PC-3 (cell line): ENCODE measurements around the gene FOXP4. TPM values are rescaled to one million over a fixed set of nuclear protein-coding genes. Genes with fewer than 3 reads are reported as not detected.

Experiments
- ATAC-seq: fragments of 200-7000 bp; cut with Tn5 transposase; 2 replicates; pipeline ENCODE4 v1.9.1; 2020; ENCODE audit warnings: mild to moderate bottlenecking, moderate library complexity
- BruUV-seq: library from RNA; stranded (reverse); fragments of 400-500 nt; replicated peaks from 2 replicates; lab custom pipeline; 2021; lab: Mats Ljungman, UMichigan
- CTCF ChIA-PET: fragments of 300-600 bp; sonication (Branson Sonifier 250); formaldehyde crosslinking; loops from one replicate; lab custom pipeline; 2022; ENCODE audit warnings: antibody characterized with exemption; lab: Charles Lee
- POLR2A ChIA-PET: fragments of 300-600 bp; sonication (Branson Sonifier 250); formaldehyde crosslinking; loops from one replicate; lab custom pipeline; 2022; ENCODE audit warnings: antibody characterized with exemption; ENCODE audit not compliant: unreplicated experiment; lab: Charles Lee
- DNase-seq: peaks from one replicate; pipeline ENCODE4 v3.0.0-alpha.2; 2015
- H2AFZ ChIP-seq: fragments of 300-600 bp; sonication (generic); 2 replicates; pipeline ENCODE4 v1.6.0; 2016; ENCODE audit warnings: antibody characterized with exemption, low read length
- H3F3A ChIP-seq: fragments of 300-600 bp; sonication (generic); one replicate; pipeline ENCODE4 v1.6.0; 2017; ENCODE audit warnings: antibody characterized with exemption, low read length, control low read depth, mild to moderate bottlenecking; ENCODE audit not compliant: unreplicated experiment
- H3K27ac ChIP-seq: fragments of 300-600 bp; sonication (generic); 2 replicates; pipeline ENCODE4 v1.5.1; 2016; ENCODE audit warnings: mild to moderate bottlenecking, low read length
- H3K27me3 ChIP-seq: fragments of 300-600 bp; sonication (generic); 2 replicates; pipeline ENCODE4 v1.6.1; 2016; ENCODE audit warnings: low read length, mixed read lengths
- H3K36me3 ChIP-seq: fragments of 300-600 bp; sonication (generic); 2 replicates; pipeline ENCODE4 v1.6.1; 2016; ENCODE audit warnings: low read depth, mixed run types, low read length, mixed read lengths
- H3K4me1 ChIP-seq: fragments of 300-600 bp; sonication (generic); 2 replicates; pipeline ENCODE4 v1.5.1; 2016; ENCODE audit warnings: low read length; ENCODE audit not compliant: insufficient read depth
- H3K4me2 ChIP-seq: fragments of 300-600 bp; sonication (generic); 2 replicates; pipeline ENCODE4 v1.6.0; 2016; ENCODE audit warnings: low read length
- H3K4me3 ChIP-seq: fragments of 300-600 bp; sonication (generic); 2 replicates; pipeline ENCODE4 v1.5.1; 2016; ENCODE audit warnings: mild to moderate bottlenecking, low read length, mixed read lengths
- H3K79me2 ChIP-seq: fragments of 300-600 bp; sonication (generic); 2 replicates; pipeline ENCODE4 v1.6.1; 2017; ENCODE audit warnings: low read length, mixed read lengths
- H3K9ac ChIP-seq: fragments of 300-600 bp; sonication (generic); 2 replicates; pipeline ENCODE4 v1.6.0; 2016; ENCODE audit warnings: mild to moderate bottlenecking, low read length
- H3K9me2 ChIP-seq: fragments of 300-600 bp; sonication (generic); replicated peaks from 2 replicates; pipeline ENCODE4 v1.6.1; 2016; ENCODE audit warnings: mixed run types, low read length, mixed read lengths
- H3K9me3 ChIP-seq: fragments of 300-600 bp; sonication (generic); 2 replicates; pipeline ENCODE4 v1.6.1; 2016; ENCODE audit warnings: low read length, mixed read lengths
- H4K20me1 ChIP-seq: fragments of 300-600 bp; sonication (generic); 2 replicates; pipeline ENCODE4 v1.6.1; 2016; ENCODE audit warnings: low read length, mixed read lengths
- EZH2 ChIP-seq: fragments of 300-600 bp; sonication (generic); IDR thresholded peaks from one replicate; pipeline ENCODE4 v1.6.1; 2017; ENCODE audit warnings: antibody characterized with exemption, mild to moderate bottlenecking, low read length; ENCODE audit not compliant: unreplicated experiment
- EZH2phosphoT487 ChIP-seq: fragments of 300-600 bp; sonication (generic); IDR thresholded peaks from 2 replicates; pipeline ENCODE4 v1.6.1; 2018; ENCODE audit warnings: mild to moderate bottlenecking, antibody characterized with exemption, low read length, borderline replicate concordance
- intact Hi-C: fragments of 100-400 bp; cut with micrococcal nuclease; formaldehyde crosslinking; loops from 2 replicates; pipeline ENCODE4 v1.9.0; 2023
- total RNA-seq: library from RNA; depleted of rRNA; stranded (reverse); fragments of >200 nt; gene quantifications from 2 replicates; pipeline ENCODE4 v1.2.3, GENCODE V29; 2014
- TF ChIP-seq, protein P1 (sequence below): fragments of 300-600 bp; sonication (generic); conservative IDR thresholded peaks from 2 replicates; pipeline ENCODE4 v1.5.1; 2017; ENCODE audit warnings: antibody characterized with exemption, low read depth, mild to moderate bottlenecking, low read length

The FOXP4 gene
- total RNA-seq, 1 experiment from 2014 or later, result 6.7 TPM

DNA sequence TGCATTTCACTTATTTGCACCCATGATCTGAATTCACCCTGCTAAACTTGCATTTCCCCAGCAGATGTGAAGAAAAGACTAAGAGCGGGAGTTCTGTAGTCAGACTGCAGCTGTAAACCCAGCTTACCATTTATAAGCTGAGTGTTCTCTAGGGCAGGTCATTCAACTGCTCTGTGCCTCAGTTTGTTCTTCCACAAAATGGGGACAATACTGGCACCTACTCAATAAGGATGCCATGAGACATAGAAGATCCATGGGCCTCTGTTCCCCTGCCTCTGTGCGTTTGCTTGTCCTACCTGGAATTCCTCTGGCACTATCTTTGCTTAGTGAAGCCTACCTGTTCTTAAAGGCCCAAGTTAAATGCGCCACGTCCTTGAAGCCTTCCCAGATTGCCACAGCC, 79.8 kb downstream of the FOXP4 start:
- POLR2A ChIA-PET, result no interaction called here
- Histone ChIP-seq H3K9me3 (no peaks in the 10 kb centered on the region), H3K9ac (no peak overlapping the region), H3K4me1 (no peaks in the 10 kb centered on the region), H3F3A (no peaks in the 10 kb centered on the region), H3K9me2 (no peaks in the 10 kb centered on the region), H4K20me1 (no peaks in the 10 kb centered on the region), H3K4me2 (no peak overlapping the region), H3K79me2 (no peaks in the 10 kb centered on the region), H3K36me3 (no peaks in the 10 kb centered on the region), H3K4me3 (no peak overlapping the region), H3K27me3 (no peaks in the 10 kb centered on the region), H3K27ac (no peak overlapping the region), H2AFZ (no peak overlapping the region)
- CTCF ChIA-PET, result no interaction called here
- intact Hi-C loops, result no loop called here
- no peak for DNase-seq
- BruUV-seq, result no TSS peak
- ATAC-seq, result no peak
- TF ChIP-seq EZH2phosphoT487 (no peak), EZH2 (no peak)
- TF ChIP-seq, protein P1, sequence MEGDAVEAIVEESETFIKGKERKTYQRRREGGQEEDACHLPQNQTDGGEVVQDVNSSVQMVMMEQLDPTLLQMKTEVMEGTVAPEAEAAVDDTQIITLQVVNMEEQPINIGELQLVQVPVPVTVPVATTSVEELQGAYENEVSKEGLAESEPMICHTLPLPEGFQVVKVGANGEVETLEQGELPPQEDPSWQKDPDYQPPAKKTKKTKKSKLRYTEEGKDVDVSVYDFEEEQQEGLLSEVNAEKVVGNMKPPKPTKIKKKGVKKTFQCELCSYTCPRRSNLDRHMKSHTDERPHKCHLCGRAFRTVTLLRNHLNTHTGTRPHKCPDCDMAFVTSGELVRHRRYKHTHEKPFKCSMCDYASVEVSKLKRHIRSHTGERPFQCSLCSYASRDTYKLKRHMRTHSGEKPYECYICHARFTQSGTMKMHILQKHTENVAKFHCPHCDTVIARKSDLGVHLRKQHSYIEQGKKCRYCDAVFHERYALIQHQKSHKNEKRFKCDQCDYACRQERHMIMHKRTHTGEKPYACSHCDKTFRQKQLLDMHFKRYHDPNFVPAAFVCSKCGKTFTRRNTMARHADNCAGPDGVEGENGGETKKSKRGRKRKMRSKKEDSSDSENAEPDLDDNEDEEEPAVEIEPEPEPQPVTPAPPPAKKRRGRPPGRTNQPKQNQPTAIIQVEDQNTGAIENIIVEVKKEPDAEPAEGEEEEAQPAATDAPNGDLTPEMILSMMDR, result no peak

DNA sequence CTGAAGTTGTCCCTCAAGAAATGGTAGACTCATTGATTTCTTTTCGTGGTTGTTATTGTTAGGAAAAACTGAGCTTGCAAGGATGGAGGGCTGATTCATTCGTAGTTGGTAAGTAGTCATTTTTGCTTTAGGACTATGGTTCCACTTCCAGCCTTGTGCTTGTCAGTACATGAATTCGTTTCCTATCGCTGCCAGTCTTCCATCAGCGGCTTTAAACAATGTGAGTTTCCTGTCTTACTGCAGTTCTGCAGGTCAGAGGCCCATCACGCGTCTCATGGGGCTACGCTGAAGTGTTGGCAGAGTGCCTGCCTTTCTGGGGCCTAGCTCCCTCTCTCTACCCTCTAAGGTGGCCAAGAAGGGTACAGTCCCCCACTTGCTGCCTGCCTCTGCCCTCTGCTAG, 80.7 kb downstream of the FOXP4 start:
- Histone ChIP-seq H2AFZ (no peak overlapping the region), H3K9me2 (no peaks in the 10 kb centered on the region), H3K27me3 (no peaks in the 10 kb centered on the region), H3K27ac (no peak overlapping the region), H3K36me3 (no peaks in the 10 kb centered on the region), H3K4me2 (no peak overlapping the region), H3F3A (no peaks in the 10 kb centered on the region), H3K4me3 (no peak overlapping the region), H3K4me1 (no peaks in the 10 kb centered on the region), H4K20me1 (no peaks in the 10 kb centered on the region), H3K9me3 (no peaks in the 10 kb centered on the region), H3K9ac (no peak overlapping the region), H3K79me2 (no peaks in the 10 kb centered on the region)
- TF ChIP-seq, protein P1, result no peak
- TF ChIP-seq EZH2, result no peak
- TF ChIP-seq EZH2phosphoT487, result no peak
- ChIA-PET CTCF (no interaction called here), POLR2A (no interaction called here)
- BruUV-seq, result no TSS peak
- no peak for DNase-seq
- ATAC-seq, result no peak
- intact Hi-C loops, result no loop called here

DNA sequence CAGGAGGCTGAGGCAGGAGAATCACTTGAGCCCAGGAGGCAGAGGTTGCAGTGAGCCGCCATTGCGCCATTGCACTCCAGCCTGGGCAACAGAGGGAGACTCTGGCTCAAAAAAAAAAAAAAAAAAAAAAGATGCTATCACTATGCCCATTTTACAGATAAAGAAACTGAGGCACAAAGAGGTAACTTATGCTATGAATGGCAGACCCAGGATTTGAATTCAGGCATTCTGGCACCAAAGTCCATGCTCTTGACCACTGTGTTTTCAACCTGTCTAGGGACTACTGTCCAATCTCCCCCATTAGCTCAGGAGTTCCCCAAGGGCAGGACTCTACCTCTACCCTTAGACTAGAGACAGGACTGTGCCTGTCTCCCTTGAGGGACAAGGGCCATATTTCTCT, 82.9 kb downstream of the FOXP4 start:
- TF ChIP-seq EZH2 (no peak), EZH2phosphoT487 (no peak)
- TF ChIP-seq, protein P1, result no peak
- H3K9me3 ChIP-seq, result no peaks in the 10 kb centered on the region
- ATAC-seq (no peak), DNase-seq (no peak)
- no peaks in the 10 kb centered on the region for H3F3A ChIP-seq
- intact Hi-C loops, result no loop called here
- H4K20me1 ChIP-seq, result no peaks in the 10 kb centered on the region
- no peaks in the 10 kb centered on the region for H3K36me3 ChIP-seq
- no peak overlapping the region for H3K9ac ChIP-seq
- H3K4me2 ChIP-seq, result no peak overlapping the region
- H3K4me3 ChIP-seq, result no peak overlapping the region
- no peaks in the 10 kb centered on the region for H3K79me2 ChIP-seq
- H3K27ac ChIP-seq, result no peak overlapping the region
- ChIA-PET CTCF (no interaction called here), POLR2A (no interaction called here)
- BruUV-seq, result no TSS peak
- H3K27me3 ChIP-seq, result no peaks in the 10 kb centered on the region
- H3K4me1 ChIP-seq, result no peaks in the 10 kb centered on the region
- H2AFZ ChIP-seq, result no peak overlapping the region
- no peaks in the 10 kb centered on the region for H3K9me2 ChIP-seq
